HepG2 (cell line): ENCODE data around the gene SULT6B1.
A peak's percentile ranks its signal among the peaks of the same experiment; 100 is the strongest.

Source experiments
- BCL3 ChIP-seq: sonication (generic); formaldehyde crosslinking; IDR thresholded peaks from 2 replicates; pipeline ENCODE4 v1.5.1; 2020; ENCODE audit warnings: mild to moderate bottlenecking, missing genetic modification reagents, moderate library complexity
- BHLHE40 ChIP-seq: IDR thresholded peaks from 2 replicates; pipeline ENCODE4 v1.6.1; 2011; ENCODE audit warnings: low read length, improper control_type of control experiment
- CHD2 ChIP-seq: IDR thresholded peaks from 2 replicates; pipeline ENCODE4 v1.6.1; 2011; ENCODE audit warnings: low read depth, low read length, improper control_type of control experiment
- CTCF ChIP-seq: sonication (generic); formaldehyde crosslinking; IDR thresholded peaks from 2 replicates; pipeline ENCODE4 v1.5.0; 2020; ENCODE audit warnings: mild to moderate bottlenecking, missing genetic modification reagents, moderate library complexity
- EP300 ChIP-seq, 3 experiments: sonication (generic) in 1 of 3; formaldehyde crosslinking in 1 of 3; IDR thresholded peaks; 2 replicates each; pipeline versions ENCODE4 v1.5.1 to v1.6.1; 2011 to 2020; ENCODE audit warnings: low read depth in 2 of 3, low read length in 2 of 3, borderline replicate concordance in 1 of 3, improper control_type of control experiment in 1 of 3, mild to moderate bottlenecking in 1 of 3, missing genetic modification reagents in 1 of 3, moderate library complexity in 1 of 3
- FOXA1 ChIP-seq, 2 experiments: fragments of 450-650 bp in 1 of 2; sonication (generic) in 1 of 2; formaldehyde crosslinking in 1 of 2; IDR thresholded peaks; 2 replicates each; pipeline versions ENCODE4 v1.4.0 to v1.6.1; 2016 to 2020; ENCODE audit warnings: missing genetic modification reagents in 1 of 2
- FOXM1 ChIP-seq: sonication (generic); formaldehyde crosslinking; IDR thresholded peaks from 2 replicates; pipeline ENCODE4 v1.5.0; 2020; ENCODE audit warnings: missing genetic modification reagents
- PTBP1 ChIP-seq: fragments of 200-400 bp; formaldehyde crosslinking; IDR thresholded peaks from 2 replicates; pipeline ENCODE4 v1.6.1; 2018; ENCODE audit warnings: low read length, low read depth; ENCODE audit not compliant: poor library complexity, severe bottlenecking
- TBP ChIP-seq: sonication (generic); formaldehyde crosslinking; IDR thresholded peaks from 2 replicates; pipeline ENCODE4 v1.5.0; 2020; ENCODE audit warnings: missing genetic modification reagents
- ZBTB1 ChIP-seq: sonication (generic); formaldehyde crosslinking; IDR thresholded peaks from 2 replicates; pipeline ENCODE4 v1.4.0; 2020; ENCODE audit warnings: missing genetic modification reagents, borderline replicate concordance

- TF ChIP-seq TBP (CRISPR knock-in tag) (no peak), BHLHE40 (no peak), BCL3 (no peak; the same call in 1 of the 2 replicates), EP300 (IDR thresholded peaks at IDR 0.05; ENCODE audit: low read depth in 2 of 2, low read length in 2 of 2) (0 out of 4 replicates have a peak, but pooled peaks of 1 of the 2 experiments have one; percentile 36), EP300 (CRISPR knock-in tag; IDR thresholded peaks at IDR 0.05; ENCODE audit: borderline replicate concordance) (no peak), CHD2 (peak; percentile 95), FOXA1 (IDR thresholded peaks at IDR 0.05) (no peak), FOXA1 (CRISPR knock-in tag; IDR thresholded peaks at IDR 0.05) (no peak), FOXM1 (no peak), CTCF (CRISPR knock-in tag) (peak; percentile 5; the same call in 1 of the 2 replicates), PTBP1 (no peak), ZBTB1 (no peak)
These were observed 31.4 kb downstream of the SULT6B1 start, which contains the start of gene EIF2AK2 for GRCh38 chr2:37156857-37157714.
